ENCODE measurements around the gene COL23A1.
"Not testable (repeated sequence)": the region's sequence is repeated elsewhere in the genome, so short reads cannot be mapped to it uniquely, and the experiment has no call there.

The COL23A1 gene

DNA sequence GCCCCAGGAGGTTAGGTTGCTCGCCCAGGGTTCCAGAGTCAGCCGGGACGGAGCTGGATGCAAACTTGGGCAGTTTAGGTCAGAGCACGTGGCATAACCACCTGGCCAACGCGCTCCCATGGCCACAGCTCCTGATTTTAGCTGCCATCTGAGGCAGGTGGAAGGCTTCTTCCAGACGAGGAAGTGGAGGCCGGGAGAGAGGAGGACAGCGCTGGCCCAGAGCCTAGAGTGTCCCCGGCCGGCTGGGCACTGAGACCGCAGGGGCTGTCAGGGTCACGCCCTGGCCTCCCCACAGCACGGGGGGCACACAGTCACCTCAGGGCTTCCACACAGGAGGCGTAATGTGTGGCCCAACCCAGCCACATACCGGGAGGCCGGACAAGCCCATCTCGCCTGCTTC lies 341.4 kb downstream of the COL23A1 start:
- no peak for DNase-seq

DNA sequence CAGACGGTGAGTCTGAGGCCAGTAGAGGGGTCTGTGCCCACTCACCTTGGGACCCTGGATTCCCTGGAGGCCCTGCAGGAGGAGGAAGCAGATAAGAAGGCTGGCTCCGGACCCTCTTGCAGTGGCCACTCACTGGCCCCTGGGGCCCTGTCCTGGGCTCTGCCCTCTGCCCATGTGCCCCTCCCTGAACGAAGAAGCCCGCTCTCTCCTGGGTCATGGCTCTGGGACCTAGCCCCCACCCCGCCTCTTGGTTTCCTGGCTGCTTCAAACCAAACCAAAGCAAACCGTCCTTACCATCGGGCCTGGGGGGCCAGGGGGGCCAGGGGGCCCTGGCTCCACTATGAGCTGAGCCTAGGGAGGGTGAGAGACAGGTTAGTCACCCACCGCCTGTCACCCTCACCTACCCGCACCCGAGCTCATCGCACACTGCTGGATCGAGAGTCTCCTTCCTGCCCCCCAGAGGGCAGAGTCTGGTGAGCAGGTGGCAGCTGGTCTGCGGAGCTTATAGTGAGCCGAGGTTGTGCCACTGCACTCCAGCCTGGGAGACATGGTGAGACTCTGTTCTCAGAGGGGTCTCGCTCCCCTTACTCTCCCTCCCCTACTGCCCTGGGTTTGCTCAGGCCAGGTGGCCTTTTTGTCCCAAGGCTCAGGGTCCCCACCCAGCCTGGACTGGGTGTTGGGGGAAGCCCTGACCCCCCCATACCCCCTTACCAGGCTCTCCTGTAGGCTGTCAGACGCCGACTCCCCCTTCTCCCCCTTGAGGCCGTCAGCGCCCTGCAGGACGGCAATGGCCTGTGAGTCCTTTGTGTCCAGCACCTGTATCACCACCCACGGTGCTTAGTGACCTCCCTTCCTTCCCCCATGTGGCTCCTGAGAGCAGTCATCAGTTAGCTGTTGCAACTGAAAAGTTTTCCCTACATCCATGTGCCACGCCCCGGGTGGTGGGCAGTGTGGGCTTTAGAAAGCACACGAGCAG lies 342.4 kb downstream of the COL23A1 start:
- no peak for DNase-seq

DNA sequence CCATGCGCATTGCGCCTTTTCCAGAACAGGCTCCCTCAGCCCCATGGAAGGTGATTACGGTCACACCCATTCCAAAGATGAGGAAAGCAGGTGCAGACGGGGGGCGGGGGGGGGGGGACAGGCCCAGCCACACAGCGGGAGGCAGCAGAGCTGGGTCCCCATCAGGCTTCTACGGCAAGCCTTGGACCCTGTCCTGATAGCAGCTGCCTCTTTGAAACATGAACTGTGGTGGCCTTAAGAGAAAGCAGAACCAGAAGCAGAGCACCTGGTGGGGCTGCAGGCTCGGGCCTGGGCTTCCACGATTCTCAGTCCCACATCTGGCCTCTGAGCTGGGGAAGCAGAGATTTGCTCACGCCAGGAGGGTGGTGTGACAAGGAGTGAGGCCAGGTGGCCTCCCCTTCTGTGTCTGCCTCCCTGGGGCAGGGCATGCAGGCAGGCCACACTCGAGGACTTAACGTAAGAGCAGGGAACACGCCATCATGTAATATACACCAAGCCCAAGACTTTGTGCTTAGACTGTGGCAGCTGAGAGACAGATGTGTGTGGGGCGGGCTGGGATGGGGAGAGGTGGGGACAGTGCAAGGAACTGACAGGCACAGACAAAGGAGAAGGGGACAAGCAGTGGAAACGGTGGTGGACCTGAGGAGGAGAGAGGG lies 343.4 kb downstream of the COL23A1 start:
- DNase-seq, result no peak

DNA sequence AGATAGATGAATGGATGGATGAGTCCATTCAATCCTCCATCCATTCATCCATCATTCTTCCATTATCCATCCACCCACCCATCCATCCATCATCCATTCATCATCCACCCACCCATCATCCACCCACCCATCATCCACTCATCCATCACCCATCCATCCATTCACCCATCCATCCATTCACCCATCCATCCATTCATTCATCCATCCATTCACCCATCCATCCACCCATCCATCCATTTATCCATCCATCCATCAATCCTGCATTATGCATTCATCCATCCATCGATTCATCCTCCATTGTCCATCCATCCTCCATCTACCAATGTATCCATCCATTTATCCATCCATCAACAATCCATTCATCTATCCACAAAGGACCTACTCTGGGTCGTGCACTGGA lies 344.8 kb downstream of the COL23A1 start:
- DNase-seq, result no peak

GRCh38 chr5:178244576-178244975 lies 345.6 kb downstream of the COL23A1 start:
- DNase-seq, result no peak

DNA sequence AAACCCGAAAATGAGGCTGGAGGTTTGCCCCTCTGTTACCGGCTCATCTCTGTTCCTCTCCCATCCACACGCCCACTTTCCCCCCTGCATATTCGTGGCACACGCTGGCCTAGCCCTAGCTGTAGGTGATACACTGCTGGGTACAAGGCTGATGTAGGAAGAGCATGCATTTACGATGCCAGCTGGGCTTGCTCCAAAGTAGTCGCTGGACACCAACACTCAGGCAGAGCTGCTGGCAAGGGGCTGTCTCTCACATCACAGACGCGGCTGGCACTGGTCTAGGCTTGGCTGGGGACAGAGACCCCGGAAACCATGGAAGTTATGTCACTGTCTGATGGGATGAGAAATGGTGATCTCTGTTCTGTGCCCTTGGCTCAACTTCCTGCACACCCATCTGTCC lies 347.8 kb downstream of the COL23A1 start:
- DNase-seq, result no peak

DNA sequence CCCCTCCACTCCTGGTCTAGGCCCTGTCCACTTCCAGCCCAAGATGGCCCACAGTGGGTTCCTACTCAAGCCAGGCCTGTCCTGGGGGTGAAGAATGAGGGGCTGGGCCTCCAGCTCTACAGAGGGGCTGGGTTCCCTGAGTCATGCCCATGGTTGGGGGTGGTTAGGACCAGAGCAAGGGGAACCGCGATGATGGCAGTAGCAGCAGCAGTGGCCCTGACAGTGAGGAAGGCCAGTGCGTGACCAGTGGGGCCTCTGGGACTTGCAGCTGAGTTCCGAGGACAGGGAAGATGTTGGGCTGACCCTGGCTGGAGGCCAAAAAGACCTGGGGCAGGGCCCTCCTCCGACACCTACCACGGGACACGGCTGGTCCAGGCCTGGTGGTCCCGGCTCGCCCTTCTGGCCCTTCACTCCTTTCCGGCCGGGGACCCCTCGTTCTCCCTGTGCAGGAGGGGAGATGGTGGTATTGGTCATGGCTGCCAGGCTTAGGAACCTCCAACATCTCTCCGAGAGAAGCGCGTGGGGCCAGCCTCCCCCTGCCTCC lies 348.4 kb downstream of the COL23A1 start:
- DNase-seq, result no peak

DNA sequence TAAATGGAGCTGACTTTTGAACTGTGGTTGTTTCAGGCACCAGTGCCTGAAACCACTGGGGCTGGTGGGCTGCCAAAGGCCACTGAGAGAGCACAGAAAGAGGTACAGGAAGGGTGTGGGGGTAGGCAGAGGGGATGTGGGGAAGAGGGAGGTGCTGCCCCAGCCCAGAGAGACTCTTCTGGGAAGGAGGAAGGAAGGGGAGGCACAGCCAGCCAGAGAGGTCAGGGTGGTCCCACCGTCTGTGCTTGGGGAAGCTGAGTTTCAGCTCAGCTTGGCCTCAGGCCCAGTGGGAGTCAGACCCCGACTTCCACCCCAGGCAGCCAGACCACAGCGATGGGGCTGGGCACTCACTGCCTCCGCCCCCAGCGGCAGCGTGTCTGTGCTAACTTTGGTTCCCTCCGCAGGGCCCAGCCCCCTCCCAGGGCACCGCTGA lies 348.9 kb downstream of the COL23A1 start:
- DNase-seq, result no peak

DNA sequence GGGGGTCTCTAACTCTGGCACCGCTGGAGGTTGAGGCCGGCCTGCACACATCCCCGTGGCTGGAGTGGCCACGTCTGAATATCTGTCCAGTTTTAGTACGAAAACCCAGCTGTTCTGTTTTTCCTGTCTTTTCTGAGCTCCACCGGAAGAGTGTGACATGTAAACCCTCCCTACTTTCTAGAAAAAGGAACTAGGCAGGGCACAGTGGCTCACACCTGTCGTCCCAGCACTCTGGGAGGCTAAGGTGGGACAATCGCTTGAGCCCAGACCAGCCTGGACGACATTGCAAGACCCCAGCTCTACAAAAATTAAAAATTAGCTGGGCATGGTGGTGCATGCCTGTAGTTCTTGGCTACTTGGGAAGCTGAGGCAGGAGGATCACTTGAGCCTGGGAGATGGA lies 349.4 kb downstream of the COL23A1 start:
- DNase-seq, result no peak

DNA sequence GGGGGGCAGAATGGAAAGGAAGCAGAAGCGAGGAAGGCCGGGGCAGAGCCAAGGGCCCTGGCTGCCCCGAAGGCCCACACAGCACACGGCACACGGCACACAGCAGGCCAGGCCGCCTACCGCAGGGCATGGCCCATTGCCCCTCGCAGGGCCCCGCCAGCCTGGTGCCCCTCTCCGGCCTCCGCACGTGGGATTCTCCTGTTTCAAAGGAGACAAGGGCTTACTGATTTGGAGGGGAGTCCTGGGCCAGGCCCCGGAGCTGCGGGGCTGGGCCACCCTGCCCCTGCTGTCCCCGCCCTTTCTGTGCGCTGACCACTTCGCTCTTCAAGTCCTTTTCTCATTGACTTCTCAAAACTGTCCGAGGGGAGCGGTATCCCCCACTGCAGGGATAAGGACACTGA lies 349.9 kb downstream of the COL23A1 start:
- DNase-seq, result no peak

DNA sequence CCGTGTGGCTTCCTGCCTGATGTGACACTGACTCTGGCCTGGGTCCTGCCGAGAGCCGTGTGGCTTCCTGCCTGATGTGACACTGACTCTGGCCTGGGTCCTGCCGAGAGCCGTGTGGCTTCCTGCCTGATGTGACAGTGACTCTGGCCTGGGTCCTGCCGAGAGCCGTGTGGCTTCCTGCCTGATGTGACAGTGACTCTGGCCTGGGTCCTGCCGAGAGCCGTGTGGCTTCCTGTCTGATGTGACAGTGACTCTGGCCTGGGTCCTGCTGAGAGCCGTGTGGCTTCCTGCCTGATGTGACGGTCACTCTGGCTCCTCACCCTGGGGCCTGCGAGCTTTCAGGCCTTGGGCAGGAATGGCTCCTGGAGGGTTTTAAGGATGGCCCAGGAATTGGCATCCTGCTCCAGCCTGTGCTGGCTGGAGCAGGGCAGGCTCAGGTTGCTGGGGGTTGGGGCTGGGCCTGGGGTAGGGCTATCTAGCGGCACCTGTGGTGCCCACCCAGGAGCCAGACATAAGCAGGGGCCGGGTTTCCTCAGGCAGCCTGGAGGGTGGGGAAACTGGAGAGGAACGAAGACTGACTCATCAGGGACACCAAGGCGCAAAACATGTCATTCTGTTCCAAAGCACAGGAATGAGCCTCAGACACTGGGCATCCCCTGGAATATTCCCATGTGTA lies 350.4 kb downstream of the COL23A1 start:
- DNase-seq, result not testable (repeated sequence)

DNA sequence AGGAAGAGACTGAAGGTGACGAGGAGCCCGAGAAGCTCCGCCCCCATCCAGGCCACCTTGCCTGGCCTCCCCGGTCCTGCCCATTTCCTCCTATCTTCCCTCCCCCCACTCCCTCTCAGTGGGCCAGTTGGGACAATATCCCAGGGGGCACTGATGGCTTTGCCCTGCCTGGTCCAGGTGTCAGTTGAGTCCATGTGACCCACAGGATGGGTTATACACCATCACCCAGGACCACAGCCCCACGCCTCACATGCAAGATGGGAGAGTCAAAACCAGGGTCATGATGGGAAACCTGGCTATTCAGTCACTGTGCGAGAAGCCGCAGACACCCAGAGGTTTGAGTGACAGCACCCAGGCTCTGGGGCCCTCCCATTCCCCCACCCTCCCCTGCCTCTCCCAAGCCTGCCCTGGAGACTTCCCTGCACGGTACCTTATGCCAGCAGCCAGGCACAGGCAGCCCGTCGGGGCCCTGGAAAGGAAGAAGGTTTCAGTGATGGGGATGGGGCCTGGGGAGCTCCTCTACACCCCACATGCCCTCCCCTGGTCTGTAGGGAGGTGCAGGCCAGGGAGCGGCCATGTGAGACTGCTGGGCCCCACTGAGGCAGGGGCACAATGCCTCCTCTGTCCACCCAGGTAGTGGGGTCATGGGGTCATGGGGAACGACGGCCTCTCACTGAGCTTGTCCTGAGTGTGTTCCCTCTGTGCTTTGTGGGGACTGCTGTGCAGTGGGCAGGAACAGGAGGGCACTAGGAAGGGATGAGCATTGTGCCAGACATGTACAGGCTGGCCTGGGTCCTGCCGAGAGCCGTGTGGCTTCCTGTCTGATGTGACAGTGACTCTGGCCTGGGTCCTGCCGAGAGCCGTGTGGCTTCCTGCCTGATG lies 351.2 kb downstream of the COL23A1 start:
- DNase-seq, result no peak

DNA sequence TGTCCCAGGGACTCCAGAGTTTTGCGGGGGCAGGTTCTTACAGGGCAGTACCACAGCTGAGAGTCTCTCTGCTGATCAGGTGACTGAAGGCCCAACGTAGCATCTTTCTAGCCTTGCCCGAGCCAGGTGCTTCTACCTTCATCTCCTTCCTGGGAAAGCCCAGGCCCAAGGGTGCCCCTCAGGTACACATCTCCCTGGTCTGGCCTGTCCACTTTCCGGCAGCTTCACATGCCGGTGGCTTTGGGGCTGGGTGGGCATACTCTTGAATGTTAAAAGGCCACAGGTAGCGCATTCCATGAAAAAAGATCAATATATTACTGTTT lies 351.9 kb downstream of the COL23A1 start:
- DNase-seq, result no peak

DNA sequence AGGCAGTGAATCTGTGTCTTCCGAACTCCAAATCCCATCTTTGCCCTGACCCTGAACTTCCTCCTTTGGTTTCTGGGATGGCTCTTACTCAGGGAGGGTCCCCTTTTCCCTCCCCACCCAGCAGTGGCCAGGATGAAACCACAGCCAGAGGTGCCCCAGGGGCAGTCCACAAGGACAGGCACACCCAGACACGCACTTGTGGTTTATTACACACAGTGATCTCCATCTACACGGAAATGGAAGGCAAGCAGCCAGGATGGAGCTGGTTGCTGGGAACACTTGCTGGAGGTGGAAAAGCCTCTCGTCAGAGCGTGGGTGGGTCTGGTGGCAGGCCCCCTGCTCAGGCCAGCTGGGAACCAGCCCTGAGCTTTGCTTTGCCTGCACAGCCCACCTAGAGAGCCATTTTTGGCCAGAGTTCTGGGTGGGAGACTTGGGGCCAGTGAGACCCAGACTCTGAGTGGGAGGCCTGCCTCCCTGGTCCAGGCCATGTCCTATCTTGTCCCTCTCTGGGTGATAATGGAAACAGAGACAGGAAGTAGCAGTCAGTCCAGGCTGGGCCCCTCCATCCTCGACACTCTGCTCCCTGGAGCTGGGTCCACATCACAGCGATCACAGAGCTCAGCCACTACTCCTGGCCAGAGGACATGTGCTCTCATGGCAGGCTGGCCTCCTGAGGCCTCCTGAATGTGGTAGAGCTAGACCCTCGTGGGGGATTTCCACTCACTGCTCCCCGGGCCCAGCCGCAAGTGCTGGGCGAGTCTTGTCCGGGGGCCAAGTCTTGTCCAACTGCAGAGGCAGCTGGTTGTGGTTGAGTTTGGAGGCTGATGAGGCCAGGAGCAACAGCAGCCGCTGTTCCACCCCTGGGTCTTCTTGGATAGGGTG lies 352.5 kb downstream of the COL23A1 start:
- no peak for DNase-seq

- DNase-seq, result no peak
Measured at GRCh38 chr5:178236679-178237078, 353.5 kb downstream of the COL23A1 start.

GRCh38 chr5:178236126-178236525 lies 354.1 kb downstream of the COL23A1 start:
- DNase-seq, result no peak

DNA sequence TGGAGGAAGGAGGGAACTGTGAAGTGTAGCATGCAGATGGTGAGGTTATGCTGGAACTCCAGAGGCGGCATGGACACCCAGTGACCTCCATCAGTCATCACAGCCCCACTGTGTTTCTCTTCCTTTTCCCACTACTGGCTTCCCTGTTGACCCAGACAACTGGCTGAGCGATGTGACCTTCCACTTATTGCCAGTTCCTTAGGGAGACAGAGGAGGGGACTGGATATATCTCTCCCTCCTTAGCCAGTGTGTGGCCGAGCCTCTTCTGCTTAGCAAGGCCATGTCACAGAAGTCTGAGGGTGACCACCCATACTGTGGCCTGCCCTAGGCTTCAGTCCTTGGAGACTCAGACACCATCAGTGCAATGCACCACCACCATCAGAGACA lies 354.6 kb downstream of the COL23A1 start:
- no peak for DNase-seq

DNA sequence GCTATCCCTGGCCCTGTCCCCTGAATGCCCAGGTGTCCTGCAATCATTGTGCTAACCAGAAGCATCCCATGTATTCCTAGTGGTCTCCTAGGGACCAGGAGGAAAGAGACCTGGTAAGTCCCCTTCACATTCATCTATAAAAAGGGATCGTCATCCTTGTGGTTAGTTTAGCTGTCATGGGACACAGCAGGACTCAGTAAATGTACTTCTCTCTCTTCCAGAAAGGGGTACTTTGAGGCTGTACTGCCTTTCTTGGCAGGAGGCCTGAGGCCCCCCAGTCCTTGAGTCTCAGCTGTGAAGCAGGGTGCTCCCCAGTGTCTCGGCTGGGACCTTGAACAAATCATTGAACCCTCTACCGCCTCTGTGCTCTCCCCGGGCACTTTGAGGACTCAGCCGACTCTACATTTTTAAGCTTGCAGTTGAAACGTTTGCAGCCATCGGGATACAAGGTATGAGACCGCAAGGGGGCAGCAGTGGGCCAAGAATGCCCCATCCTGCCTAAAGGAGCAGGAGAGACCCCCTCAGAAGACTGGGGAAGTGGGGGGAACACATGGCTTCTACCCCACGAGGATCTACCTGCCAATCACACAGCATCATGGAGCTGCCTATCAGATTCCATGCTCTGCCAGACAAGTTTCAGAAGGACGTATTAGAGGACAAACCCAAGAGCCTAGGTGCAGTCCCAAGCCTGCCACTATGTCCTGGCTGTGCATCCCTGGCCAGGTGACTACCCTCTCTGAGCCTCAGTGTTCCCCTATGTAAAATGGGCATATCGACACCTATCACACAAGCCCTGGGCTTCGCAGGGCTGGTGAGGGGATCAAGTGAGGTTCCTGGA lies 355.2 kb downstream of the COL23A1 start:
- DNase-seq, result peak; percentile 22 to 73 (median 58)

DNA sequence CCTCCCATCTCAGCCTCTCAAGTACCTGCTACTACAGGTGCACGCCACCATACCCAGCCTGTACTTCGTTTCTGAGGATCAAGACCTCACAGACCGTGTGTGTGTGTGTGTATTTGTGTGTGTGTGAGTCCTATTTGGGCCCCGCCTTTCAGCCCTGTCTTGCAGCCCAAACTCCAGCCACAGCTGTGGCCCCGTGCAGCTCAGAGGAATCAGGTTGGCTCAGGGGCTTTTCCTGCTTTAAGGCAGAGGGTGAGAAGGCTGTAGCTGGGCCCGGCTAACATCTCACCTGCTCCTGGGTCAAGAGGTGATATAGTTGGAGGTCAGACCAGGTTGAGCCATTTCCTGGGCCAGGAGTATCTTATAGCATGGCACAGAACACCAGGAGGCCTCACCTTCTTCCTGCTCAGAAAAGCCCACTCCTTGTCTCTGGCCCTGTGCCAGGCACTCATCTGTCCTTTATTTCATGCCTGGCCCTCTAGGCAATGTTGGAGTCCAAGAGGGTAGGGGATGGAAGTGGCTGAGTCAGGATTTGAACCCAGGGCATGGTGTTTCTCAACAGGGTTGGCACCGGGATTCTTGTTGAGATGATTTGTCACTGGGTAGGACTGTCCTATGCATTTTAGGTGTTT lies 356.0 kb downstream of the COL23A1 start:
- DNase-seq, result no peak

DNA sequence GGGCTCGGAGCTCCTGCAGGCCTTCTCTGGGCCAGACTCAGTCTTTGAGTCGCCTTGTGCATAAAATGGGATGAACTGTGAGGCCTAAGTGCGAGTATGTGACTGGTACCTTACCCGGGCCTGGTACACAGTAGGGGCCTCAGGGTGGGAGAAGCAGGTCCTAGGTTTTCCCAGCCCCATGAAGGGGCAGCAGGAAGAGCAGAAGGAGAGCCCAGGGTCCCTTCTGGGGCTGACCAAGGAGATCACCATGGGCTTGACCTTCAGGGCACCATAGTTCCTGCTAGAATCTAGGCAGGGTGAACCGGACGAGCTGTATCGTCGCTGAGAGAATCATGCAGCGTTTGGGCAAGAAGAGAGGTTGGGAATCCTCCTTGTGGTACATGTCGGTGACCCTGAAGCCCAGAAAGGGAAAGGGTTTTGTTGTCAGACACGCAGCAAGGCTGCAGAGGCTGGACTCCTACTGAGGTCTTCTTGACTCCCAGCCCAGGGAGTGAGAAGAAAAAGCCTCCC lies 357.2 kb downstream of the COL23A1 start:
- DNase-seq, result no peak

Data from activated naive CD4-positive, alpha-beta T cell (primary cell).